Small intestine (tissue), 7 donors: ENCODE results near the gene PAF1. TPM values are rescaled to one million over a fixed set of nuclear protein-coding genes. Genes with fewer than 3 reads are reported as not detected.
"Not testable (repeated sequence)": the region's sequence is repeated elsewhere in the genome, so short reads cannot be mapped to it uniquely, and the experiment has no call there.

ENCODE experiments used
- DNase-seq, 2 donors: peaks; one replicate each; pipeline versions ENCODE4 v3.0.0 to v3.0.0-alpha.2; 2013
- FAIRE-seq: peaks from 2 replicates; lab custom pipeline; 2012; peaks lifted over from hg19 to GRCh38; lab: Jason Lieb, UNC
- H3K27ac ChIP-seq, 3 donors: one replicate each; pipeline ENCODE4 v1.5.1; 2013; ENCODE audit warnings: low read length in 2 of 3, mild to moderate bottlenecking in 2 of 3, control low read depth in 1 of 3, inconsistent platforms in 1 of 3, low read depth in 1 of 3, moderate library complexity in 1 of 3
- H3K27me3 ChIP-seq, 3 donors: one replicate each; pipeline ENCODE4 v1.6.1; 2013; ENCODE audit warnings: low read length in 3 of 3, inconsistent platforms in 1 of 3; ENCODE audit not compliant: control insufficient read depth in 3 of 3, insufficient read depth in 3 of 3
- H3K36me3 ChIP-seq, 3 donors: one replicate each; pipeline ENCODE4 v1.6.1; 2013; ENCODE audit warnings: low read length in 3 of 3, inconsistent platforms in 1 of 3, low read depth in 1 of 3, mild to moderate bottlenecking in 1 of 3, moderate library complexity in 1 of 3; ENCODE audit not compliant: control insufficient read depth in 3 of 3, insufficient read depth in 2 of 3
- H3K4me1 ChIP-seq, 3 donors: one replicate each; pipeline ENCODE4 v1.6.1; 2013; ENCODE audit warnings: low read length in 2 of 3, inconsistent platforms in 1 of 3, low read depth in 1 of 3, mild to moderate bottlenecking in 1 of 3, moderate library complexity in 1 of 3; ENCODE audit not compliant: control insufficient read depth in 3 of 3, insufficient read depth in 2 of 3
- H3K4me3 ChIP-seq, 3 donors: one replicate each; pipeline ENCODE4 v1.5.1; 2013; ENCODE audit warnings: low read length in 3 of 3, control low read depth in 1 of 3, inconsistent platforms in 1 of 3, low read depth in 1 of 3, mild to moderate bottlenecking in 1 of 3, moderate library complexity in 1 of 3
- H3K9me3 ChIP-seq, 2 donors: one replicate each; pipeline ENCODE4 v1.6.1; 2013; ENCODE audit warnings: low read depth in 1 of 2, low read length in 1 of 2; ENCODE audit not compliant: control insufficient read depth in 2 of 2, insufficient read depth in 1 of 2
- WGBS, 3 donors: extraction: QIAGEN DNeasy Blood & Tissue Kit; methylation state at CpG; one replicate each; pipeline ENCODE4 v1.1.7; 2013; 5-methylcytosine and 5-hydroxymethylcytosine counted together
- polyA plus RNA-seq, 4 donors: library from polyadenylated mRNA; stranded (reverse) in 3 of 4; unstranded in 1 of 4; fragments of 200-250 nt in 3 of 4; fragments of 120-200 nt in 1 of 4; gene quantifications; one replicate each; pipeline versions ENCODE4 v1.2.1 to v1.2.3, GENCODE V29; 2013
- donor health status: healthy with polysubstance abuse.
- donor health status: control.
- donor health status: control.
- donor health status: Bipolar disorder and iron deficiency.
- donor health status: healthy.

Gene PAF1
- polyA plus RNA-seq, 4 donors = 32.9 to 42.7 (median 37.9) TPM

DNA sequence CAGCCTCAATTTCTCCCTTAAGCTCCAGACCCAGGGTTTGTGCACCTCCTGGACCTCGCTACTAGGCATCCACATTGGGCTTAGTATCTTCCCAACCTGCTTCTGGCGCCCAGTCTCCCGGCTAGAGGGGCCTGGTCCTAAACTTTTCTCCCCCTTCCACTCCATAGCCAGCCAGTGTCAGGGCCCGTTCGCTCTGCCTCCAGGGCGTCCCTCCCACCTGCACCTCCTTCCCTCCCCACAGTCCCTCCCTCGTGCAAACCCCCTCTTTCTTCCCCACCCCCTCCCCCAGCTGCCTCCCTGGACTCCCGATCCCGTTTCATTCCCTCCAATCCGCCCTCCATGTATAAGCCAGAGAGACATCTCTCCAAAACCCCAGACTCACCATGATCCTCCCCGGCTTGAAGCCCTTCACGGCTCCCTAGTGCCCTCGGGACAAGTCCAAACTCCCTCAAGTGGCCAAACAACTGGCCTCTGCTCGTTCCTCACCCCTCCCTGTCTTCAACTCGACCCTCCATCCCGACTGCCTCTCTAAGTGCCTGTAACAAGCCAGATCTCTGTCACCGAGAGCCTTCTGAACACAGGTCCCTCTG, 49.7 kb downstream of the PAF1 start:
- Histone ChIP-seq H3K9me3 (no peaks in the 10 kb centered on the region), H3K27me3 (no peaks in the 10 kb centered on the region), H3K36me3 (peaks cover 0 to 4% (median 0%) of the 10 kb centered on the region in 3 donors), H3K4me1 (peaks cover 6 to 21% (median 8%) of the 10 kb centered on the region in 3 donors), H3K4me3 (peak overlapping the region; percentile 46 to 77 (median 58)), H3K27ac (peak overlapping the region; percentile 66 to 84 (median 69))
- 2 to 3% (median 2%) methylated on average over 17 of the region's 17 CpGs for WGBS, 3 donors
- DNase-seq (no peak), FAIRE-seq (no peak)

DNA sequence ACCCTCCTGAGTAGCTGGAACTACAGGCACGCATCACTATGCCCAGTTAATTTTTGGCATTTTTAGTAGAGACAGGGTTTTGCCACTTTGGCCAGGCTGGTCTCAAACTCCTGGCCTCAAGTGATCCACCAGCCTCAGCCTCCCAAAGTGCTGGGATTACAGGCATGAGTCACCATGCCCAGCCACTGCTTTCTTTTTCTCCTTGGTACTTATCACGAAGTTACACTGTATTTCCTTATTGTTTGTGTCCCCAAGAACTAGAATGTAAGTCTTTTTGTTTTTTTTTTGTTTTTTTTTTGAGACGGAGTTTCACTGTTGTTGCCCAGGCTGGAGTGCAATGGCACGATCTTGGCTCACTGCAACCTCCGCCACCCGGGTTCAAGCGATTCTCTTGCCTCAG, 50.8 kb downstream of the PAF1 start:
- not testable (repeated sequence) for FAIRE-seq, H3K36me3 ChIP-seq, H3K27ac ChIP-seq, DNase-seq, H3K9me3 ChIP-seq, H3K4me3 ChIP-seq, H3K27me3 ChIP-seq
- 71 to 82% (median 81%) methylated on average over 7 of the region's 7 CpGs for WGBS, 3 donors
- H3K4me1 ChIP-seq = peaks cover 6 to 21% (median 8%) of the 10 kb centered on the region in 3 donors

DNA sequence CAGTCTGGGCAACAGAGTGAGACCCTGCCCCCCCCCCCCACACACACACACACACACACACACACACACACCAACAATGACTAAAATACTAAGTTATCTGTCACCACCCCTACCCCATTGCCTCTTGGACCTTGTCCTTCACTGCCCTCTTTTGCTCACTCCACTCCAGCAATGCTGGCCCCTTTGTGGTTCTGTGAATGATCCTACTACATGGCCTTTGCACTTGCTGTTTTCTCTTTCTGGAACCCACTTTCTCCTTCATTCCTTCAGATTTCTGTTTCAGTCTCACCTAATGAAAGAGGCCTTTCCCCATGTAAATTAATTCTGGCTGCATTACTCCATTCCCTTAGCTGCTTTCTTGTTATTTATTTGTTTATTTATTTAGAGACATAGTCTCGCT, 51.2 kb downstream of the PAF1 start:
- Histone ChIP-seq H3K36me3 (no peaks in the 10 kb centered on the region), H3K9me3 (no peaks in the 10 kb centered on the region), H3K27me3 (no peaks in the 10 kb centered on the region), H3K27ac (no peak overlapping the region), H3K4me1 (peaks cover 6 to 21% (median 8%) of the 10 kb centered on the region in 3 donors), H3K4me3 (no peak overlapping the region)
- DNase-seq (peak in 1 of 2 donors; percentile 47), FAIRE-seq (no peak)
- 95 to 100% (median 100%) methylated on average over 1 of the region's 1 CpG for WGBS, 3 donors

DNA sequence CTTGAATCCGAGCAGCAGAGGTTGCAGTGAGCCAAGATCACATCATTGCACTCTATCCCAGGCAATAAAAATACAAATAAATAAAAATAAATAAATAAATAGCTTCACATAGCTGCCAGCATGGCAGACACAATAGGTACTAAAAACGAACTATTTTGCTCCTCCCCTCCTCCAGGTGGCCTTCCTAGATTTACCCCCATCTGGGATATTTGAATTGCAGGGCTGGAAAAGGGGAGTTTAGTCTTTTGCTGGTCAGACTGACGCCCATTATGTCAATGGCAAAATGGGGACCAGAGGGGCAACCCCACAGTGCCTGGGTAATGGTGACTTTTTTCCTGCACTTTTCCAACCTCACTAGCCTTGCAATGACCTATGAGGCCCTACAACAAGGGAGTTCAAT, 54.4 kb downstream of the PAF1 start:
- Histone ChIP-seq H3K4me1 (peaks cover 0 to 13% (median 3%) of the 10 kb centered on the region in 3 donors), H3K9me3 (no peaks in the 10 kb centered on the region), H3K4me3 (no peak overlapping the region), H3K36me3 (no peaks in the 10 kb centered on the region), H3K27ac (peak overlapping the region in 1 of 3 donors; percentile 96), H3K27me3 (no peaks in the 10 kb centered on the region)
- WGBS, 3 donors = 55 to 68% (median 64%) methylated on average over 3 of the region's 3 CpGs
- DNase-seq = no peak
- no peak for FAIRE-seq

Other genes starting within 250 kb of the PAF1 start
- 1 to 10 TPM in 1 of 4 donors, under 1 TPM in 2, not detected in 1; 0.13 to 1.2 (median 0.45) TPM for gene NCCRP1, start 194.1 kb downstream of the PAF1 start, polyA plus RNA-seq
- 1 to 10 TPM in 1 of 4 donors, not detected in 3; 2.7 TPM for gene SYCN, start 186.8 kb downstream of the PAF1 start, polyA plus RNA-seq
- not detected for gene IFNL3, start 146.1 kb downstream of the PAF1 start, polyA plus RNA-seq
- under 1 TPM in 1 of 4 donors, not detected in 3; 0.03 TPM for gene IFNL4, start 142.2 kb downstream of the PAF1 start, polyA plus RNA-seq
- gene IFNL2, start 122.7 kb downstream of the PAF1 start, polyA plus RNA-seq = not detected
- not detected for gene IFNL1, start 94.7 kb downstream of the PAF1 start, polyA plus RNA-seq
- under 1 TPM in 3 of 4 donors, not detected in 1; 0.27 to 0.76 (median 0.71) TPM for gene LRFN1, start 70.2 kb downstream of the PAF1 start, polyA plus RNA-seq
- gene GMFG, start 55.1 kb downstream of the PAF1 start, polyA plus RNA-seq = 10 to 100 TPM in 3 of 4 donors, 1 to 10 TPM in 1; 8.1 to 46.2 (median 30.1) TPM
- gene SAMD4B, start 48.7 kb downstream of the PAF1 start, polyA plus RNA-seq = 10 to 100 TPM; 37.8 to 94.4 (median 56.8) TPM
- gene MED29, start 272 bp upstream of the PAF1 start, polyA plus RNA-seq = 10 to 100 TPM; 20.3 to 29.3 (median 23.7) TPM
- gene ZFP36, start 15.7 kb upstream of the PAF1 start, polyA plus RNA-seq = 100 to 1,000 TPM; 104 to 365 (median 195) TPM
- 10 to 100 TPM in 1 of 4 donors, 1 to 10 TPM in 3; 1.9 to 13.2 (median 6.3) TPM for gene PLEKHG2, start 21.6 kb upstream of the PAF1 start, polyA plus RNA-seq
- 1,000 to 10,000 TPM; 1,341 to 3,643 (median 2,485) TPM for gene RPS16, start 44.8 kb upstream of the PAF1 start, polyA plus RNA-seq
- 100 to 1,000 TPM in 3 of 4 donors, 10 to 100 TPM in 1; 95.5 to 283 (median 163) TPM for gene SUPT5H, start 54.5 kb upstream of the PAF1 start, polyA plus RNA-seq
- 10 to 100 TPM; 33.8 to 62.2 (median 48.4) TPM for gene TIMM50, start 89.7 kb upstream of the PAF1 start, polyA plus RNA-seq
- gene DLL3, start 107.8 kb upstream of the PAF1 start, polyA plus RNA-seq = under 1 TPM in 2 of 4 donors, not detected in 2; 0.15 to 0.40 TPM
- under 1 TPM in 1 of 4 donors, not detected in 3; 0.32 TPM for gene SELENOV, start 124.0 kb upstream of the PAF1 start, polyA plus RNA-seq
- 1 to 10 TPM in 1 of 4 donors, under 1 TPM in 2, not detected in 1; 0.81 to 2.0 (median 0.99) TPM for gene EID2B, start 141.7 kb upstream of the PAF1 start, polyA plus RNA-seq
- 10 to 100 TPM in 3 of 4 donors, 1 to 10 TPM in 1; 9.9 to 13.4 (median 11.9) TPM for gene EID2, start 149.1 kb upstream of the PAF1 start, polyA plus RNA-seq
- gene LGALS13, start 211.4 kb upstream of the PAF1 start, polyA plus RNA-seq = not detected